B cell (primary cell): ENCODE results near the gene TANGO6. TPM values are rescaled to one million over a fixed set of nuclear protein-coding genes. Genes with fewer than 3 reads are reported as not detected.

ENCODE experiments used
- ATAC-seq: fragments of 200-7000 bp; cut with Tn5 transposase; one replicate; pipeline ENCODE4 v1.10.0; 2021; ENCODE audit warnings: low read depth, mild to moderate bottlenecking, moderate number of reproducible peaks, moderate library complexity
- CTCF ChIA-PET: fragments of 350-600 bp; sonication (Branson Sonifier 250); formaldehyde crosslinking; loops from one replicate; lab custom pipeline; 2021; ENCODE audit warnings: antibody characterized with exemption, inconsistent platforms; lab: Charles Lee
- POLR2A ChIA-PET: fragments of 350-600 bp; sonication (Branson Sonifier 250); formaldehyde crosslinking; loops from one replicate; lab custom pipeline; 2021; ENCODE audit warnings: antibody characterized with exemption; lab: Charles Lee
- DNase-seq: peaks from one replicate; pipeline ENCODE4 v3.0.0; 2013
- H2AFZ ChIP-seq: 2 replicates; pipeline ENCODE4 v1.6.1; 2012; ENCODE audit warnings: mild to moderate bottlenecking, low read depth, low read length; ENCODE audit not compliant: insufficient read depth, poor library complexity, severe bottlenecking
- H3K27ac ChIP-seq, 2 donors: 1 replicate in 1 of 2; 2 replicates in 1 of 2; pipeline ENCODE4 v1.5.1; 2012 to 2013; ENCODE audit warnings: low read length in 2 of 2, mild to moderate bottlenecking in 2 of 2, moderate library complexity in 1 of 2
- H3K27me3 ChIP-seq, 4 experiments: fragments of 200-600 bp in 1 of 4; sonication (generic) in 1 of 4; replicated peaks in 1 of 4; 1 replicate in 2 of 4; 2 replicates in 2 of 4; pipeline versions ENCODE4 v1.6.1 to v1.7.0; 2013 to 2016; ENCODE audit warnings: low read length in 3 of 4, mild to moderate bottlenecking in 2 of 4, mixed read lengths in 1 of 4, moderate library complexity in 1 of 4; ENCODE audit not compliant: insufficient read depth in 4 of 4, control insufficient read depth in 3 of 4; ENCODE audit errors: control extremely low read depth in 1 of 4
- H3K36me3 ChIP-seq, 2 experiments: replicated peaks in 1 of 2; 1 replicate in 1 of 2; 2 replicates in 1 of 2; pipeline versions ENCODE4 v1.6.1 to v1.7.1; 2013; ENCODE audit warnings: low read length in 1 of 2; ENCODE audit not compliant: insufficient read depth in 2 of 2, control insufficient read depth in 1 of 2; ENCODE audit errors: control extremely low read depth in 1 of 2, extremely low read depth in 1 of 2
- H3K4me1 ChIP-seq, 2 donors: fragments of 200-600 bp in 1 of 2; sonication (generic) in 1 of 2; 1 replicate in 1 of 2; 2 replicates in 1 of 2; pipeline versions ENCODE4 v1.5.1 to v1.6.1; 2013 to 2017; ENCODE audit warnings: low read length in 2 of 2; ENCODE audit not compliant: control insufficient read depth in 2 of 2, insufficient read depth in 2 of 2
- H3K4me2 ChIP-seq: replicated peaks from 2 replicates; pipeline ENCODE3; 2012; ENCODE audit warnings: mild to moderate bottlenecking, low read depth, low read length; ENCODE audit not compliant: poor library complexity, severe bottlenecking
- H3K4me3 ChIP-seq, 5 experiments: fragments of 200-600 bp in 1 of 5; sonication (generic) in 1 of 5; 1 replicate in 3 of 5; 2 replicates in 2 of 5; pipeline versions ENCODE4 v1.5.1 to v1.7.0; 2011 to 2016; ENCODE audit warnings: low read length in 4 of 5, mild to moderate bottlenecking in 4 of 5, low read depth in 2 of 5, control low read depth in 1 of 5, moderate library complexity in 1 of 5; ENCODE audit not compliant: insufficient read depth in 1 of 5; ENCODE audit errors: control extremely low read depth in 1 of 5, extremely low read depth in 1 of 5
- H3K79me2 ChIP-seq: fragments of 200-600 bp; sonication (generic); one replicate; pipeline ENCODE4 v1.6.0; 2016; ENCODE audit warnings: low read length; ENCODE audit not compliant: control insufficient read depth, insufficient read depth
- H3K9ac ChIP-seq: fragments of 200-600 bp; sonication (generic); 2 replicates; pipeline ENCODE4 v1.6.1; 2017; ENCODE audit warnings: mild to moderate bottlenecking, low read length, moderate library complexity
- H3K9me3 ChIP-seq, 3 donors: one replicate each; pipeline versions ENCODE4 v1.6.1 to v1.7.1; 2013; ENCODE audit warnings: low read length in 2 of 3; ENCODE audit not compliant: control insufficient read depth in 2 of 3, insufficient read depth in 1 of 3; ENCODE audit errors: control extremely low read depth in 1 of 3
- H4K20me1 ChIP-seq: 2 replicates; pipeline ENCODE4 v1.6.0; 2012; ENCODE audit warnings: mild to moderate bottlenecking, low read length; ENCODE audit not compliant: insufficient read depth, control insufficient read depth, poor library complexity, severe bottlenecking
- H3K27ac Mint-ChIP-seq: one replicate; pipeline ENCODE4 v1.8.0; 2021; ENCODE audit warnings: mixed read lengths
- H3K27me3 Mint-ChIP-seq: one replicate; pipeline ENCODE4 v1.8.0; 2021; ENCODE audit warnings: mixed read lengths
- H3K4me1 Mint-ChIP-seq: one replicate; pipeline ENCODE4 v1.8.0; 2021; ENCODE audit warnings: mixed read lengths
- H3K4me3 Mint-ChIP-seq: one replicate; pipeline ENCODE4 v1.8.0; 2021; ENCODE audit warnings: mixed read lengths
- H3K9me3 Mint-ChIP-seq: one replicate; pipeline ENCODE4 v1.8.0; 2022; ENCODE audit warnings: mixed read lengths; ENCODE audit not compliant: insufficient read depth
- CTCF ChIP-seq: fragments of 200-600 bp; IDR thresholded peaks from one replicate; pipeline ENCODE4 v1.8.0; 2022; ENCODE audit warnings: antibody characterized with exemption, mild to moderate bottlenecking
- EZH2 ChIP-seq: IDR thresholded peaks from 2 replicates; pipeline ENCODE4 v1.6.1; 2012; ENCODE audit warnings: borderline replicate concordance, low read depth, mild to moderate bottlenecking, moderate library complexity, low read length; ENCODE audit not compliant: insufficient read depth, poor library complexity, severe bottlenecking
- WGBS: methylation state at CpG from one replicate; pipeline ENCODE4 v1.1.5; 2013; ENCODE audit warnings: missing lambda C conversion rate; ENCODE audit not compliant: insufficient coverage; 5-methylcytosine and 5-hydroxymethylcytosine counted together
- intact Hi-C: fragments of 100-400 bp; cut with micrococcal nuclease; formaldehyde crosslinking; loops from one replicate; pipeline ENCODE4 v1.10.0; 2022
- polyA plus RNA-seq: library from polyadenylated mRNA; depleted of rRNA; stranded (reverse); fragments of >200 nt; gene quantifications from 2 replicates; pipeline ENCODE4 v1.2.3, GENCODE V29; 2012
- total RNA-seq, 2 donors: library from RNA; stranded (reverse); fragments of 120-200 nt in 1 of 2; gene quantifications; 1 replicate in 1 of 2; 2 replicates in 1 of 2; pipeline versions ENCODE4 v1.2.3 to v1.2.4, GENCODE V29; 2013 to 2022

The TANGO6 gene
- total and polyA plus RNA-seq, 2 donors (not counting 1 experiment from before 2014, with no cell fraction given): 8.0 to 42.8 TPM

GRCh38 chr16:68917541-68917940, 74.2 kb downstream of the TANGO6 start:
- Histone ChIP-seq H3K9me3 (no peaks in the 10 kb centered on the region), H3K79me2 (no peaks in the 10 kb centered on the region), H3K4me1 (no peaks in the 10 kb centered on the region), H2AFZ (no peak overlapping the region), H4K20me1 (no peaks in the 10 kb centered on the region), H3K4me3 (no peak overlapping the region), H3K27ac (no peak overlapping the region), H3K36me3 (peaks cover 6 to 26% of the 10 kb centered on the region in 2 experiments), H3K9ac (no peak overlapping the region), H3K4me2 (no peak overlapping the region), H3K27me3 (no peaks in the 10 kb centered on the region)
- ATAC-seq (no peak), DNase-seq (no peak)
- POLR2A ChIA-PET: no interaction called here
- no peaks in the 10 kb centered on the region for H3K4me1 Mint-ChIP-seq
- CTCF ChIA-PET: no interaction called here
- TF ChIP-seq CTCF (no peak), EZH2 (no peak)
- no peak overlapping the region for H3K27ac Mint-ChIP-seq
- H3K4me3 Mint-ChIP-seq: no peak overlapping the region
- H3K27me3 Mint-ChIP-seq: no peaks in the 10 kb centered on the region
- H3K9me3 Mint-ChIP-seq: no peaks in the 10 kb centered on the region
- 100% methylated on average over 2 of the region's 2 CpGs for WGBS
- intact Hi-C loops: no loop called here

DNA sequence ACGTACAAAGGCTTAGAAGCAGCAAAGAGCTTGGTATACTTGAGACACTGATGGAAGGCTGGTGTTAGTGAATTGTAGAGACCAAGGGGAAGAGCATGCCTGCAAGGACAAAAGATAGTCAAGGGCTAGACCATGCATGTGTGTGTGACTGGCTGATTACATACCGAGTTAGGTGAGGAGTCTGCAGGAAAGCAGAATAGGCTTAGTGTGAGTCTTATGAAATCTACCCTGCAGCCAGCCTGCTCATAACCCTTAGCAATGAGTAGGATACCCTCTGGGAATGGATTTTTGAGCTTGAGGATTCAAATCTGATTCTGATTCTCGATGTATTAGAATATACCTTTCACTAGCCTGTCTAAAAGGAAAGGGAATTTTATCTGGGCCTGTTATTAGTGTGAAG, 77.0 kb downstream of the TANGO6 start:
- Mint-ChIP-seq H3K27ac (no peak overlapping the region), H3K9me3 (no peaks in the 10 kb centered on the region), H3K4me3 (no peak overlapping the region), H3K27me3 (no peaks in the 10 kb centered on the region), H3K4me1 (no peaks in the 10 kb centered on the region)
- no peak overlapping the region for H3K4me3 ChIP-seq
- WGBS: 100% methylated on average over 1 of the region's 3 CpGs
- no peak for TF ChIP-seq CTCF
- no peak for TF ChIP-seq EZH2
- POLR2A ChIA-PET: no interaction called here
- H3K27me3 ChIP-seq: no peaks in the 10 kb centered on the region
- no peak overlapping the region for H3K4me2 ChIP-seq
- H3K27ac ChIP-seq: no peak overlapping the region
- ATAC-seq (no peak), DNase-seq (no peak)
- no peaks in the 10 kb centered on the region for H3K9me3 ChIP-seq
- intact Hi-C loops: no loop called here
- no peak overlapping the region for H2AFZ ChIP-seq
- H4K20me1 ChIP-seq: no peaks in the 10 kb centered on the region
- no peaks in the 10 kb centered on the region for H3K4me1 ChIP-seq
- peaks cover 6 to 21% of the 10 kb centered on the region in 2 experiments for H3K36me3 ChIP-seq
- H3K79me2 ChIP-seq: no peaks in the 10 kb centered on the region
- CTCF ChIA-PET: no interaction called here
- H3K9ac ChIP-seq: no peak overlapping the region
